GM13977 (cell line): Measurements from ENCODE around the gene NFXL1.

Experiments used
- DNase-seq: peaks from one replicate; pipeline ENCODE4 v3.0.0; 2012; ENCODE audit warnings: low spot score
- in situ Hi-C: fragments of 300-500 bp; cut with MboI; formaldehyde crosslinking; loops from one replicate; pipeline ENCODE4 v1.12.0; 2022; ENCODE audit warnings: low sequenced_read_pairs, low pct_unique_long_range_greater_than_20kb, mixed read lengths, inconsistent platforms; ENCODE audit not compliant: unreplicated experiment
- TF ChIP-seq, protein P1 (sequence below): IDR thresholded peaks from 2 replicates; pipeline ENCODE4 v1.5.1; 2012; ENCODE audit warnings: mild to moderate bottlenecking, control low read depth; ENCODE audit not compliant: insufficient read depth; ENCODE audit errors: extremely low read depth, missing control alignments

The NFXL1 gene

DNA sequence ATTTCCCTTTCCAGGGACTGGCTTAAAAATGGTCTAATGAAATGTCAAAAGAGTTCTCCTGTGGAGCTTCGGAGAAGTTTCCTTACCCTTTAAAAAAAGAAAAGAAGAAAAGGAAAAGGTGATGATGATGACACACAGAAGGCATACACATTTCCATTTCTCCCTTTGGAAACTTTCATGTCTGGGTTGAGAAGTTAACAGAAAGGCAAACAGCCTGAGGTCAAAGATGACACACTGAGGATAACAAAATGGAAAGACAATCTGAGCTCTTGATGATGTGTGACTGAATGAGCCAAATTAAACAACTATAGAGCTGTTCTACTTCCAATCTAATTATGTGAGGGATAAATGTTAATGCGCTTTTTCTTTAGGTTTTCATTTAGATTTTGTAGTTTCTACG lies 32.2 kb downstream of the NFXL1 start:
- DNase-seq: no peak
- TF ChIP-seq, protein P1, sequence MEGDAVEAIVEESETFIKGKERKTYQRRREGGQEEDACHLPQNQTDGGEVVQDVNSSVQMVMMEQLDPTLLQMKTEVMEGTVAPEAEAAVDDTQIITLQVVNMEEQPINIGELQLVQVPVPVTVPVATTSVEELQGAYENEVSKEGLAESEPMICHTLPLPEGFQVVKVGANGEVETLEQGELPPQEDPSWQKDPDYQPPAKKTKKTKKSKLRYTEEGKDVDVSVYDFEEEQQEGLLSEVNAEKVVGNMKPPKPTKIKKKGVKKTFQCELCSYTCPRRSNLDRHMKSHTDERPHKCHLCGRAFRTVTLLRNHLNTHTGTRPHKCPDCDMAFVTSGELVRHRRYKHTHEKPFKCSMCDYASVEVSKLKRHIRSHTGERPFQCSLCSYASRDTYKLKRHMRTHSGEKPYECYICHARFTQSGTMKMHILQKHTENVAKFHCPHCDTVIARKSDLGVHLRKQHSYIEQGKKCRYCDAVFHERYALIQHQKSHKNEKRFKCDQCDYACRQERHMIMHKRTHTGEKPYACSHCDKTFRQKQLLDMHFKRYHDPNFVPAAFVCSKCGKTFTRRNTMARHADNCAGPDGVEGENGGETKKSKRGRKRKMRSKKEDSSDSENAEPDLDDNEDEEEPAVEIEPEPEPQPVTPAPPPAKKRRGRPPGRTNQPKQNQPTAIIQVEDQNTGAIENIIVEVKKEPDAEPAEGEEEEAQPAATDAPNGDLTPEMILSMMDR: no peak
- in situ Hi-C loops: no loop called here

- no peak for DNase-seq
- in situ Hi-C loops: no loop called here
- TF ChIP-seq, protein P1: no peak
Measured at GRCh38 chr4:47879458-47879857, 34.9 kb downstream of the NFXL1 start.

DNA sequence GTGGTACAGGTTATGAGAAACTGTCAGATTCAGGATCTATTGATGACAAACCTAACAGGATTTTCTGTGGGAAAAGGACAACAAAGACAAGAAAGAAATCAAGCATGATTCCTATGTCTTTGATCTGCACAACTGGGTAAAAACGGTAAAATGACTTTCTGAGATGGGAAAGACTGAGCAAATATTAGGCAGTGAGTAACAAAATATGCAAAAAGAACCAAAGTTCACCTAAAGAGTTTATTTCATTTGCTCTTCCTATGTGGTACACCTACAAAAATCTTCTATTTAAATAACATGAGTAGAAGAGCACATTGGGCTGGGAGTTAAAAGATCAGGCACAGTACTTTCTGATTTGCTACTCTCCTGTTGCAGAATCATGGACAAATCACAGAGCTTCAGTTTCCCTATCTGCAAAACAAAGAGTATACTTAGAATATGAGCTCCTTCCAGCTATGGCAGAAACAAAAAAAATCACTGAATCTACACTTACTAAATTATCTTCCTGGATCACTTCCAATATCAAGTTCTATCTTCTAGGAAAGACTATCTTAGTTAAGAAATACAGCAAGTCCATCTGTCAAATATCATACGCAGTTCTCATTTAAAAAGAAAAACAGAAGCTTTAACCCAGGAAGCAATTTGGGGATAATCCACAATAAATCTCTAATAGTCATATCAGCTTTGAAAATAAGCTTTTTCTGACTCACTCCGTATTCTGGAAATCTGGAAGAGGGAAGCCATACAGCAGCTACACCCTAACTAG lies 37.4 kb downstream of the NFXL1 start:
- TF ChIP-seq, protein P1: no peak
- in situ Hi-C loops: no loop called here
- no peak for DNase-seq

DNA sequence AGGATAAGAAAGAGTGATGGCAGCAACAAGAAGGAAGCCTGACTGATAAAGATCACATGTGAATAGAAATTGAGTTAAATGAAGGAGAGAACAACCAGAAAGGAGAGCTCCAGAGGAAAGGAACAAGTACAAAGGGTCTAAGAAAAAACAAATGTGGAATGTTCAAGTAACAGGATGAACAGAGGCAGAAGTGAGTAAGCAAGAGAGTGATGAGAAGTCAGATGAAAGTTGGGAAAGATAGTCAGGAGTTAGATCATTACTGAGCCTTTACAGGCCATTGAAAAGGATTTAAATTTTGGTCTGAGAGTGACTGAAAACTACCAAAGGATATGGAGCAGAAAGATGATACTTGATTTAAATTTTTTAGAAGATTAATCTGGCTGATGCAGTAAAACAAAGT lies 38.1 kb downstream of the NFXL1 start:
- TF ChIP-seq, protein P1: no peak
- in situ Hi-C loops: no loop called here
- no peak for DNase-seq

DNA sequence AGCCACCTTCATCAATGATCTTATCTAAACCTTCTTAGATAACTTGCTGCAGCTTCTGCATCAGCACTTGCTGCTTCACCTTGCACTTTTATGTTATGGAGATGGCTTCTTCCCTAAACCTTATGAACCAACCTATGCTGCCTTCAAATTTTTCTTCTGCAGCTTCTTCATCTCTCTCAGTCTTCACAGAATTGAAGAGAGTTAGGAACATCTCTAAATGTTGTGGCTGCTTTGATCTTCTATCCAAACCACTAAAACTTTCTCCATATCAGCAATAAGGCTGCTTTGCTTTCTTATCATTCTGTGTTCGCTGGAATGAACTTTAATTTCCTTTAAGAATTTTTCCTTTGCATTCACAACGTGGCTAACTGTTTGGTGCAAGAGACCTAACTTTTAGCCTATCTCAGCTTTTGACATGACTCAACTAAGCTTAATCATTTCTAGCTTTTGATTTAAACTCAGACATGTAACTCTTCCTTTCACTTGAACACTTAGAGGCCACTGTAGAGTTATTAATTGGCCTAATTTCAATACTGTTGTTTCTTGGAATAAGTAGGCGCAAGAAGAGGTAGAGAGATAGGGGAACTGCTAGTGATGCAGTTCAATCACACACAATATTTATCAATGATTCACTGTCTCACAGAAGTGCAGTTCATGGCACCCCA lies 40.4 kb downstream of the NFXL1 start:
- in situ Hi-C loops: no loop called here

GRCh38 chr4:47863486-47863885 lies 50.9 kb downstream of the NFXL1 start:
- DNase-seq: no peak
- TF ChIP-seq, protein P1: no peak
- in situ Hi-C loops: no loop called here

More for the DNA sequence above, 40.4 kb downstream of the NFXL1 start:
- TF ChIP-seq, protein P1: no peak
- no peak for DNase-seq
